Activated T-cell treated with anti-CD3 and anti-CD28 coated beads, Interleukin-2, amount 50 U/mL, for 48 hours (primary cell): ENCODE results near the gene CUEDC2.
A peak's percentile ranks its signal among the peaks of the same experiment; 100 is the strongest.

Experiments
- DNase-seq, 2 experiments: peaks; one replicate each; pipeline ENCODE4 v3.0.0-alpha.2; 2020

The CUEDC2 gene

GRCh38 chr10:102424145-102424544 is 8.2 kb downstream of the CUEDC2 start:
- DNase-seq = no peak

GRCh38 chr10:102423372-102423968 is 8.9 kb downstream of the CUEDC2 start:
- DNase-seq = no peak

DNA sequence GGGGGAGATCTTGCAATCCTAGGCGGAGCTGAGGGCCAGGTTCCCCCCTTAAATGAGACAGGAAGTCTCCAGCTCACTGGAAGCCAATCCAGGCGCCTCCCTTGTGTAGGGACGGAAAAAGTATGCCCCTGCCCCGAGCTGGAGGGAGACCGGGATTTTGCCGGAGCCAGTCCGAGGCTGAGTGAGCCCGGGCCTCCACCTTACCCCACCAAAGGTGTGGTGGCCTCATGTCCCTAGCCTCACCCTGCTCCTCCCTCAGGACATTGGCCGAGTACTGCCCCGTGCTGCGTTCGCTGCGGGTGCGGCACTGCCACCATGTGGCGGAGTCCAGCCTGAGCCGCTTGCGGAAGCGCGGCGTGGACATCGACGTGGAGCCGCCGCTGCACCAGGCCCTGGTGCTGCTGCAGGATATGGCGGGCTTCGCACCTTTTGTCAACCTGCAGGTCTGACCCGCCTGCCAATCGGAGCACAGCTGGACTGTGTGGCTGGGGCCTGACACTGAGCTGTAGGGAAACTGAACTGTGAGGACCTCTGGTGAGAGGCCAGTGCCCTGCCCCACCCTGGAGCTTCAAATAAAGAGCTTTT is 9.7 kb downstream of the CUEDC2 start:
- peak; percentile 77 to 82 for DNase-seq

GRCh38 chr10:102421757-102422512 is 10.4 kb downstream of the CUEDC2 start:
- no peak for DNase-seq

DNA sequence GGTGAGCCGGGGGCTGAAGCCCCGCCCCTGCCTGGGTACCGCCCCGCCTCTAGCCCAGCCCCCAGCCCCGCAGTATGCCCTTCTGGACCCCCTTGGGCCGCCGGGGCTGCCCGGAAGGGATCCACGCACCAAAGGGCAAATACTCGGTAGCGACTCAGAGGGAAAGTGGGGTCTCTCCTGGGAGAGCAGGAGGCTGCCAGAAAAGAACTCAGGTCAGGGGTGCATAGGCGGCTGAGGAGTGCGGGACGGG is 10.9 kb downstream of the CUEDC2 start:
- no peak for DNase-seq

GRCh38 chr10:102420714-102421506 is 11.5 kb downstream of the CUEDC2 start, which contains the start of gene FBXL15:
Gene FBXL15 (plus strand): TSS chr10:102420836. CDS start chr10:102421130, 294 bp downstream.
- peak; percentile 98 to 99 for DNase-seq

GRCh38 chr10:102420181-102420713 is 12.1 kb downstream of the CUEDC2 start:
- peak in 1 of 2 experiments; percentile 44 for DNase-seq

GRCh38 chr10:102419269-102420180 is 12.8 kb downstream of the CUEDC2 start:
- DNase-seq = peak; percentile 81 to 82

DNA sequence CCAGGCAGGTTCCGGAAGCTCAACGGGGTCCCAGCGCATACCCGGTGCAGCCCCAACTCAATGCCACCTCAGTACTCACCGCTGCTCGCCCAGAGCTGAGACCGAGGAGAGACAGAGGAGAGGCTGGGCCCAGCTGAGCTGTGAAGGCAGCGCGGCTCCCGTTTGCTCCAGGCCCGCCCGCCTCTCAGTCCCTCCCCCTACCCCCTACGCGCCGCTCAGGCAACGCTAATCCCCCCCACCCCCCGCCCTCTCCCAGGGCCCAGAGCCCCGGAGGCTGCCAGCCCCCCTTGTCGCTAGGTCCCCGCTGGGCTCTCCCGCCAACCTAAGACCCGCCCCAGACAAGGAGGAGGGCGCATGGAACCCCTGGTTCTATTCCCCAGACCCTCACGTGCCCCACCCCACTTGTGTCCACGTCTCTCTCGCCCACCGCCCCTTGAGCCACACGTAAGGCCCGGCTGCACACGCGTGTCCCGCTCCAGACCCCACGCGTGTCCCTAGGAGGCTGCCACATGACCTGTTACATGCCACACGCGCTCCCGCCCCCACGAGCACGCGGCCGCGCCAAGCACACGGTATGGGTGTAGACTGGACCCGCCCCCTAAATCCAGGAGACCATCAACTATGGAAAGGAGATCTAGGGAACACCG is 13.6 kb downstream of the CUEDC2 start, which contains the start of gene PSD:
Gene PSD (minus strand): TSS at position 164 of the 647 bp plus-strand sequence. CDS start 1,747 bp downstream, outside the sequence.
- no peak for DNase-seq

DNA sequence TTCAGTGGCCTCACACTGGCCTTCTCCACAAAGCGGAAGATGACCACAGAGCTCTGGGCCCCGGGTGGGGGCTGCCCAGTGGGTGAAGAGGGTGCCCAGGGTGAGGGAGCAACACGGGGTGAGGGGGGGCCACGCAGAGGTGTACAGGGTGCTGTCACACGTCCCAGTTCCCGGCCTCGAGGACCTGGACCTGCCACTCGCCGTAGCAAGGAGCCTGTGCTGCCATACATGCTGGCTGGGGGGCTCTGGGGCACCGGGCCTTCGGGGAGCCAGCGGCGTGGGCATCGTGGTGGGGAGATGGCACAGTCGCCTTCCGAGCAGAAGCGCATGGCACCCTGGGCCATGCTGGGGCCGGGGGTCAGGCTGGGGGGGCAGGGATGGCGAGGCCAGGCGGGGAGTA is 15.7 kb downstream of the CUEDC2 start:
- DNase-seq = no peak

DNA sequence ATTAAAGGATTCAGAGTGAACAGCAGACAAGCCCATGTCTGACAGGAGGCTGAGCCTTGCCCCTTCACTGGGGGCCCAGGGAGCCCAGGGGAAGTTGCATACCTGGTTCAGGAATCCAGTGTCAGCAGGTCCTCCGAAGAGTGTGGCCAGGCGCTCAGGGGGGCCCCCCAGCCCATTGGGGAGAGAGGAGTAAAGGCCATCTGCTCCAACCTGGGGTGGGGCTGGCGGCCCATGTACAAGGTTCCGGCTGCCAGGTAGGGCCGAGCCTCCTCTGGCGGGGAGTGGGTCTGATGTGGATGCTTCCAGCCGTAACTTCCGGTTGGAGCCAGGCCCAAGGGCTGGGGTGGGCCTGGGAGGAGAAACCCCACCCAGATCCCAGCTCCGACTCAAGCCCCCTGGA is 16.1 kb downstream of the CUEDC2 start:
- DNase-seq = no peak

DNA sequence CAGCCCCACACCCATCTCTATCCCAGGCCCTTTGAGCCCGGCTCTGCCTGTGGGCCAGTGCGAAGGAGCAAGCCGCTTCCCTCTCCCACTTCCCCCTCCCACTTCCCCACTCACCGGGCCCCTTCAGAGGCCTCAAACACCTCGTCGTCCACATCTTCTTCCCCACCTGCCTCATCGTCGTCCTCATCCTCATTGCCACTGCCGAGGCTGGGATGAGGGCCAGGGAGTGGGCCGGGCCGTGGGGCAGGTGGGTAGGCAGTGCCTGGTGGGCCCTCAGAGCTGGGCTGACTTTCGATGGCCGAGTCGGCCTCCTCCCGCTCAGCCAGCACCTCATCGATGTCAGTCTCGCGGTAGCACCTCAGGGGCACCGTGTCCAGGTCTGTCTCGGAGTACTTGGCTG is 17.6 kb downstream of the CUEDC2 start:
- no peak for DNase-seq

GRCh38 chr10:102413806-102414561 is 18.4 kb downstream of the CUEDC2 start:
- DNase-seq = no peak

DNA sequence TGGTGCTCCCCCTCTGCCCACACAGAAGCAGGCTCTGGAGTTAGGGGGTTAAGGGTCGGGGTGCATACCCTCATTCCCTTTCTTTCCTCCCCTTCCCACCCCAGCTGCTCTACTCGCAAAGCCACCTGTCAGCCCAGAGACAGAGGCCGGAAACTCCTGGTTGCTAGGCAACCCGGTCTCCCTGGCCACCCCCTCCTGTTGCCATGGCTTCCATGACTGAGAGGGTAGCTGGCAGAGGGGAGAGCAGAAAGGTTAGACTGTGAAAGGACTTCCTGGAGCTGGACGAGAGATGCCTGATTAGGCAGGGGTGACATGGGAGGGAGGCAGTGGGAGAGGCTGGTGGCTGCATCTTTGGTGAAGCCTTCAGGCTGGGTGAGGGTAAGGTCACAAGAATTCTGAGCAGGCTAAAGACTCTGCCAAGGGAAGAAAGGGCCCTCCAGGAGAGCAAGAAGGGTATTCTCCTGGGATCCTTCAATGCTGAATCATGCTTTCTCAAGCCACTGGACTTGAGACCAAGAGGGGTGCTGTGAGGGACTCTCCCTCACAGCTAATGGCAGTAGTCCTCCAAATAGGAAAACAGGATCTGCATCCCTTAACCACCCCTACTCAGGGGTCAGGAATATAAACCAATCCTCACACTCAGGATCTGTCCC is 19.2 kb downstream of the CUEDC2 start:
- peak in 1 of 2 experiments; percentile 60 for DNase-seq

GRCh38 chr10:102412293-102412692 is 20.1 kb downstream of the CUEDC2 start:
- no peak for DNase-seq

GRCh38 chr10:102411341-102412255 is 20.8 kb downstream of the CUEDC2 start:
- no peak for DNase-seq

GRCh38 chr10:102410429-102411073 is 21.8 kb downstream of the CUEDC2 start:
- DNase-seq = peak; percentile 75 to 80
